HG02759 (cell line): ENCODE results near the gene API5.
"Not testable (repeated sequence)": the region's sequence is repeated elsewhere in the genome, so short reads cannot be mapped to it uniquely, and the experiment has no call there.

Source experiments
- ATAC-seq: cut with Tn5 transposase; IDR thresholded peaks from one replicate; pipeline ENCODE4 v1.9.1; 2021; ENCODE audit warnings: mild to moderate bottlenecking, moderate library complexity; ENCODE audit not compliant: unreplicated experiment

Gene API5

GRCh38 chr11:43311791-43312607 is at the start of gene API5:
Gene API5, plus strand, starts transcription at chr11:43311996. Its CDS starts 132 bp downstream, at chr11:43312128.
- ATAC-seq: peak; percentile 99

- no peak for ATAC-seq
Observed at GRCh38 chr11:43267856-43268580, 43.8 kb upstream of the API5 start.

GRCh38 chr11:43268786-43269185 is 43.0 kb upstream of the API5 start:
- ATAC-seq: no peak

GRCh38 chr11:43269254-43269918 is 42.4 kb upstream of the API5 start:
- no peak for ATAC-seq

DNA sequence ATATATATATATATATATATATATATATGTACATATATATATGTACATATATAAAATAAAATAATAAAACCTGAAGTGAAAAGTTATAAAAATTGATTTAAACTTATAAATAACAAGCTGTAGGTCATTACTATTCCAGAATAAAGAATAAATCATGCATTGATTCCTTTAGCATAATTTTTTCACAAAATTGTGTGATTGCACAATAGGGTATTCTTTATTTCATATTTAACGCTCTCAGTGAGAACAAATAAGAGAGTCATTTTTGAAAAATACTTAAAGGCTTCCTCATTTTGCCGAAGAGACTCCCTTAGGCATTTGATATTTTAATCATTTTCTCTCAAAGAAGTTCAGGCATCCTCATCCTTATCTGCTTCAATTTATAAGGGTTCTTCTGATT is 41.3 kb upstream of the API5 start:
- ATAC-seq: no peak

- peak; percentile 50 for ATAC-seq
Observed at GRCh38 chr11:43278193-43278956, 33.4 kb upstream of the API5 start.

- peak; percentile 74 for ATAC-seq
Observed at GRCh38 chr11:43282607-43283440, 29.0 kb upstream of the API5 start.

GRCh38 chr11:43285826-43286225 is 26.0 kb upstream of the API5 start:
- no peak for ATAC-seq

- ATAC-seq: no peak
Observed at GRCh38 chr11:43289368-43289767, 22.4 kb upstream of the API5 start.

GRCh38 chr11:43298397-43298796 is 13.4 kb upstream of the API5 start:
- ATAC-seq: no peak

DNA sequence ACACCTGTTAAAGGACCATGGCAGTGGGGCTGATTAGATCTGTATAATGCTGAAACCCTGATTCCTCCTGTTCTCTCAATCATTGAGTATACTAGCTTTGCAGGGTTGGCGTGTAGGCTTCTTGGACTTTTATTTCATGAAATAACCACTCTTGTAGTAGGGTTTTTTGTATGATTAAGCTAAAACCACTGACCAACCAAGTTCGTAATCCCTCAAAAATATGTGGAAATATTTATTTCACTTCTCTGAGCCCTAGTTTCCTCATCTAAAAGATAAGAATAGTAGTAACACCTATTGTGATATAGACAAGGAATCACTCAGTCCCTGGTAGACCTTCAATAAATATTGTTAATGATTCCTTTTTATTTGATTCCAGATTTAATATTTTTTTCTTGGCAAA is 4.2 kb downstream of the API5 start:
- ATAC-seq: no peak

DNA sequence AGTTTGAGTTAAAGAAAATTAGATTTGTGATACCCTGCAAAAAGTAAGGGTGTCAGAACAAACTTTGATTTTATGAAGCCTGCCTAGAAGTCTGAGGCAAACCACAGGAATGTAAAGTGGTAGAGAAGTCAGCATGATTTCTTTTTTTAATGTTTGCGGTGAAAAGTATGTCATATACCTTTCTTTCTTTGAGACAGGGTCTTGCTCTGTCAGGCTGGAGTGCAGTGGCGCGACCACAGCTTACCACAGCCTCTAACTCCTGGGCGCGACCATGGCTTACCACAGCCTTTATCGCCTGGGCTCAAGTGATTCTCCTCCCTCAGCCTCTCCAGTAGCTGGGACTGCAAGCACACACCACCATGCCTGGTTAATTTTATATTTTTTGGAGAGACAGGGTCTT is 4.7 kb downstream of the API5 start:
- no peak for ATAC-seq

DNA sequence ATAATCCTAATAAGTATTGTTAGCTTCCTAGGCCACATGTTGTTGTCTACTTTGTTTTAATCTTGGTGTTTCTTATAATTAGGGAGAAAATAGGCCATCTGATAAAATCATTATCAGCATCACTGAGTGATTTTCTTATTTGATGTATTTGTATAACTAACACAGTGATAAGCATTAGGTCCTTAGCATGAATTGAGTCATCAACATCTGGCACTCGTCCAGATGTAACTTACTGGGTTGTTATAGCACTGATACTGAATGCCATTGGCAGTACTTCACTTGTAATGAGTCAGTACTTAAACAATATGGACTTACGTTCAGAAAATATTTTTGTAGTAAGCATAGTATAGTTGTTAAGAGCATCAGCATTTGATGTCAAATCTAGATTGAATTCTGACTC is 16.2 kb downstream of the API5 start:
- ATAC-seq: no peak

DNA sequence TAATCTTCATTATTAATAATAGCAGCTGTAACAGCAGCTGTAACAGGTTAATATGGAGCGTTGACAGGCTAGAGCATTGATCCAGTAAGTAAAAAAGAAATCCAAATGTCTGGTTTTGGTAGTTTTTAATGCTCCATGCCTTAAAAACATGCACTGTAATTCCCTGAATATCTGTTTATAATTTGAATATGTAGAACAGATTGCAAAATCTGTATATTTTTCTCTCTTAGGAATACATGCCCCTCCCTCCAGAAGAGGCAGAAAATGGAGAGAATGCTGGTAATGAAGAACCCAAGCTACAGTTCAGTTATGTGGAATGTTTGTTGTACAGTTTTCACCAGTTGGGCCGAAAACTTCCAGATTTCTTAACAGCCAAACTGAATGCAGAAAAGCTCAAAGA is 16.7 kb downstream of the API5 start:
- no peak for ATAC-seq

DNA sequence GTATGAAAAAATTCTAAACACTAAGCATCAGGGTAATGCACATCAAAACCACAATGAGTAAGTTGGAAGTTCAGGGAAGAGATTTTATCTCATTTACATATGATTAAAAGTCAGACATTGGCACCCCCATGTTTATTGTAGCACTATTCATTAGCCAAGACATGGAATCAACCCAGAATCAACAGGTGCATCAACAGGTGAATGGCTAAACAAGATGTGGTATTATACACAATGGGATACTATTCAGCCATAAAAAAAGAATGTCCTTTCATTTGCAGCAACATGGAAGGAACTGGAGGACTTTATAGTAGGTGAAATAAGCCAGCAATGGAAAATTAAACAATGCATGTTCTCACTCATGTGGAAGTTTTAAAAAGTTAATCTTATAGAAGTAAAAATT is 29.4 kb downstream of the API5 start:
- no peak for ATAC-seq

- not testable (repeated sequence) for ATAC-seq
Observed at GRCh38 chr11:43351426-43351825, 39.6 kb downstream of the API5 start.

- no peak for ATAC-seq
Observed at GRCh38 chr11:43354311-43354710, 42.5 kb downstream of the API5 start.

GRCh38 chr11:43356336-43356735 is 44.5 kb downstream of the API5 start:
- ATAC-seq: no peak

DNA sequence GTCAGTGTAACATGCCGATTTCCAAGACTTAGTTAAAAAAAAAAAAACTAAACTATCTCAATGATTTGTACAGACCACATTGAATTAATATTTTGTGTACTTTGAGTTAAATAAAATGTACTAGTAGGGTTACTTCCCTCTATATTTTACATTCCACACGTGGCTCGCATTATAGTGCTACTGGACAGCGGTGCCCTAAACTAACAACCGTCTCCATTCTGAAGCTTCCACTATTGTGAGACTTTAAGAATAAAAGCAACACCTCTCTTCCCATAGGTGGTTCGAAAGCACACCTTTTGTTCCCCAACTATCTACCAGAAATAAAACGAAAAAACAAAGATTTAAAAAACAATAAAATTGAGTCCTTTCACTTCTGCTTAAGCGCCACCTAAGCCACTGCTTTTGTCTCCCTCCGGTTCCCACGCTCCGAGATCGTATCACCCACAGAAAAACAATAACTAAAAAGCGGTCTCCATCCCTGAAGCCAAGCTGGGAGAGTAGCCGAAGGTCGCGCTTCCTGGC is 46.5 kb downstream of the API5 start:
- ATAC-seq: no peak
